Spleen (tissue), 13 donors: Measurements from ENCODE around the gene CEACAM5. TPM values are rescaled to one million over a fixed set of nuclear protein-coding genes. Genes with fewer than 3 reads are reported as not detected.
A peak's percentile ranks its signal among the peaks of the same experiment; 100 is the strongest.

Source experiments
- DNase-seq: peaks from one replicate; pipeline ENCODE4 v3.0.0-alpha.2; 2020
- H3K27ac ChIP-seq, 8 donors: fragments of 200-600 bp; sonication (generic) in 7 of 8; 1 replicate in 4 of 8; 2 replicates in 4 of 8; pipeline versions ENCODE4 v1.5.0 to v1.8.0; 2016 to 2021; ENCODE audit warnings: inconsistent platforms in 4 of 8, mild to moderate bottlenecking in 4 of 8, moderate library complexity in 1 of 8
- H3K27me3 ChIP-seq, 7 donors: fragments of 200-600 bp; sonication (generic) in 6 of 7; replicated peaks in 1 of 7; 1 replicate in 4 of 7; 2 replicates in 3 of 7; pipeline versions ENCODE4 v1.5.0 to v1.8.0; 2016 to 2021; ENCODE audit warnings: inconsistent platforms in 3 of 7, mild to moderate bottlenecking in 1 of 7
- H3K36me3 ChIP-seq, 6 donors: fragments of 200-600 bp; sonication (generic) in 5 of 6; 1 replicate in 4 of 6; 2 replicates in 2 of 6; pipeline versions ENCODE4 v1.5.0 to v1.8.0; 2016 to 2021; ENCODE audit warnings: inconsistent platforms in 2 of 6
- H3K4me1 ChIP-seq, 6 donors: fragments of 200-600 bp; sonication (generic) in 5 of 6; 1 replicate in 3 of 6; 2 replicates in 3 of 6; pipeline versions ENCODE4 v1.5.0 to v1.8.0; 2016 to 2021; ENCODE audit warnings: inconsistent platforms in 3 of 6
- H3K4me3 ChIP-seq, 8 donors: fragments of 200-600 bp; sonication (generic) in 7 of 8; 1 replicate in 4 of 8; 2 replicates in 4 of 8; pipeline versions ENCODE4 v1.5.0 to v1.8.0; 2016 to 2021; ENCODE audit warnings: inconsistent platforms in 4 of 8, mild to moderate bottlenecking in 4 of 8, moderate library complexity in 2 of 8
- H3K9me3 ChIP-seq, 8 donors: fragments of 200-600 bp; sonication (generic) in 7 of 8; 1 replicate in 4 of 8; 2 replicates in 4 of 8; pipeline versions ENCODE4 v1.5.0 to v1.8.0; 2016 to 2021; ENCODE audit warnings: inconsistent platforms in 4 of 8
- CTCF ChIP-seq, 11 experiments: fragments of 200-600 bp in 7 of 11; fragments of 450-650 bp in 4 of 11; sonication (generic) in 4 of 11; IDR thresholded peaks in 8 of 11; conservative IDR thresholded peaks in 3 of 11; 1 replicate in 7 of 11; 2 replicates in 4 of 11; pipeline versions ENCODE4 v1.4.0 to v1.8.0; 2016 to 2021; ENCODE audit warnings: antibody characterized with exemption in 11 of 11, inconsistent platforms in 4 of 11, mild to moderate bottlenecking in 1 of 11
- POLR2A ChIP-seq, 3 donors: fragments of 450-650 bp; IDR thresholded peaks; one replicate each; pipeline ENCODE4 v1.5.1; 2017; ENCODE audit warnings: antibody characterized with exemption in 3 of 3, mild to moderate bottlenecking in 1 of 3
- POLR2AphosphoS5 ChIP-seq, 3 donors: sonication (generic); formaldehyde crosslinking; IDR thresholded peaks; one replicate each; pipeline ENCODE4 v1.5.1; 2017; ENCODE audit warnings: antibody characterized with exemption in 3 of 3
- WGBS, 5 donors: extraction: QIAGEN DNeasy Blood & Tissue Kit in 3 of 5; methylation state at CpG; one replicate each; pipeline versions ENCODE4 v1.1.5 to v1.1.7; 2013 to 2018; 5-methylcytosine and 5-hydroxymethylcytosine counted together
- intact Hi-C: fragments of 100-400 bp; cut with DNase I; formaldehyde crosslinking; loops from one replicate; pipeline ENCODE4 v1.15.0; 2023; ENCODE audit warnings: low total_unique reads
- long read RNA-seq, 2 donors: transcript quantifications; one replicate each; lab custom pipeline, GENCODE V29; 2026
- polyA plus RNA-seq, 3 donors: library from polyadenylated mRNA; stranded (reverse); fragments of 200-250 nt; gene quantifications; one replicate each; pipeline ENCODE4 v1.2.1, GENCODE V29; 2013
- total RNA-seq, 7 donors: library from RNA; depleted of rRNA in 3 of 7; stranded (reverse); fragments of >200 nt in 3 of 7; fragmentation: NEBNext Ultra II Directional in 4 of 7; extraction: Animal tissue kit (Norgen Biotek cat#: 25700) in 4 of 7; gene quantifications; one replicate each; pipeline versions ENCODE4 v1.1.0 to v1.2.1, GENCODE V29; 2016 to 2021
- donor health status: healthy with polysubstance abuse.
- donor health status: DM: no; HTN: no; CAD: no; lungs with moderate emphysema.
- donor health status: DM: no; HTN: no; CAD: no.
- donor health status: Bipolar disorder and iron deficiency.
- donor health status: healthy.
- donor health status: DM: no; HTN: no; CAD: no.
- donor health status: DM: yes; HTN: yes; CAD: no.

CEACAM5 gene
- total RNA-seq: under 1 TPM in 1 of 7 donors, not detected in 6; 0.60 TPM
- polyA plus RNA-seq: under 1 TPM in 1 of 3 donors, not detected in 2; 0.61 TPM
- long read RNA-seq, donor 1: 0 reads
- long read RNA-seq, donor 2: 0 reads

- TF ChIP-seq CTCF (IDR thresholded peaks at IDR 0.05 in 8 of 11, conservative IDR thresholded peaks at IDR 0.05 in 3 of 11) (no peak), POLR2AphosphoS5 (IDR thresholded peaks at IDR 0.05) (no peak), POLR2A (IDR thresholded peaks at IDR 0.05) (no peak)
- H3K9me3 ChIP-seq: no peaks in the 10 kb centered on the region
- peaks cover 0 to 10% (median 4%) of the 10 kb centered on the region in 6 donors for H3K4me1 ChIP-seq
- intact Hi-C loops: no loop called here
- H3K27me3 ChIP-seq: peaks cover 0 to 74% (median 7%) of the 10 kb centered on the region in 7 donors
- 30 to 50% (median 41%) methylated on average over 4 of the region's 4 CpGs for WGBS, 5 donors
- no peaks in the 10 kb centered on the region for H3K36me3 ChIP-seq
- no peak within 1 kb of the TSS for H3K27ac ChIP-seq
- DNase-seq: peak; percentile 51
- no peak within 1 kb of the TSS for H3K4me3 ChIP-seq
Measured at GRCh38 chr19:41708481-41708880, at the start of gene CEACAM5. CEACAM5 (plus strand) TSS chr19:41708626; CDS start chr19:41708732, 106 bp downstream.

GRCh38 chr19:41666075-41666474 is 42.4 kb upstream of the CEACAM5 start:
- Histone ChIP-seq H3K27me3 (peaks cover 0 to 38% (median 0%) of the 10 kb centered on the region in 7 donors), H3K4me1 (no peaks in the 10 kb centered on the region), H3K4me3 (no peak overlapping the region), H3K27ac (no peak overlapping the region), H3K9me3 (peaks cover 0 to 48% (median 38%) of the 10 kb centered on the region in 8 donors), H3K36me3 (no peaks in the 10 kb centered on the region)
- TF ChIP-seq CTCF (IDR thresholded peaks at IDR 0.05 in 8 of 11, conservative IDR thresholded peaks at IDR 0.05 in 3 of 11) (no peak), POLR2AphosphoS5 (IDR thresholded peaks at IDR 0.05) (no peak), POLR2A (IDR thresholded peaks at IDR 0.05) (no peak)
- WGBS, 5 donors: 64 to 88% (median 75%) methylated on average over 1 to 2 of the region's 2 CpGs
- no peak for DNase-seq
- intact Hi-C loops: no loop called here

- intact Hi-C loops: no loop called here
- TF ChIP-seq POLR2A (IDR thresholded peaks at IDR 0.05): no peak
- 74 to 96% (median 89%) methylated on average over 1 of the region's 1 CpG for WGBS, 5 donors
- peaks cover 0 to 46% (median 37%) of the 10 kb centered on the region in 8 donors for H3K9me3 ChIP-seq
- H3K27me3 ChIP-seq: peaks cover 0 to 60% (median 0%) of the 10 kb centered on the region in 7 donors
- no peaks in the 10 kb centered on the region for H3K4me1 ChIP-seq
- no peaks in the 10 kb centered on the region for H3K36me3 ChIP-seq
- DNase-seq: no peak
- H3K4me3 ChIP-seq: no peak overlapping the region
- H3K27ac ChIP-seq: no peak overlapping the region
Measured at GRCh38 chr19:41668315-41668714, 40.1 kb upstream of the CEACAM5 start.

- Histone ChIP-seq H3K27ac (no peak overlapping the region), H3K36me3 (no peaks in the 10 kb centered on the region), H3K4me3 (no peak overlapping the region), H3K27me3 (peaks cover 0 to 73% (median 3%) of the 10 kb centered on the region in 7 donors), H3K9me3 (peaks cover 0 to 22% (median 15%) of the 10 kb centered on the region in 8 donors), H3K4me1 (no peaks in the 10 kb centered on the region)
- intact Hi-C loops: no loop called here
- DNase-seq: no peak
- TF ChIP-seq POLR2A (IDR thresholded peaks at IDR 0.05) (no peak), POLR2AphosphoS5 (IDR thresholded peaks at IDR 0.05) (no peak), CTCF (IDR thresholded peaks at IDR 0.05 in 8 of 11, conservative IDR thresholded peaks at IDR 0.05 in 3 of 11) (no peak)
Measured at GRCh38 chr19:41670755-41671154, 37.7 kb upstream of the CEACAM5 start.
